Nasal cavity respiratory epithelium epithelial cell of viscerocranial mucosa (primary cell): Measurements from ENCODE around the gene SPTLC3. TPM values are rescaled to one million over a fixed set of nuclear protein-coding genes. Genes with fewer than 3 reads are reported as not detected.

Experiments
- total RNA-seq: library from RNA; depleted of rRNA; stranded (reverse); fragments of >200 nt; gene quantifications from 2 replicates; pipeline ENCODE4 v1.2.3, GENCODE V29; 2014

The SPTLC3 gene
- total RNA-seq, result 4.1 and 7.3 TPM in 2 replicates

DNA sequence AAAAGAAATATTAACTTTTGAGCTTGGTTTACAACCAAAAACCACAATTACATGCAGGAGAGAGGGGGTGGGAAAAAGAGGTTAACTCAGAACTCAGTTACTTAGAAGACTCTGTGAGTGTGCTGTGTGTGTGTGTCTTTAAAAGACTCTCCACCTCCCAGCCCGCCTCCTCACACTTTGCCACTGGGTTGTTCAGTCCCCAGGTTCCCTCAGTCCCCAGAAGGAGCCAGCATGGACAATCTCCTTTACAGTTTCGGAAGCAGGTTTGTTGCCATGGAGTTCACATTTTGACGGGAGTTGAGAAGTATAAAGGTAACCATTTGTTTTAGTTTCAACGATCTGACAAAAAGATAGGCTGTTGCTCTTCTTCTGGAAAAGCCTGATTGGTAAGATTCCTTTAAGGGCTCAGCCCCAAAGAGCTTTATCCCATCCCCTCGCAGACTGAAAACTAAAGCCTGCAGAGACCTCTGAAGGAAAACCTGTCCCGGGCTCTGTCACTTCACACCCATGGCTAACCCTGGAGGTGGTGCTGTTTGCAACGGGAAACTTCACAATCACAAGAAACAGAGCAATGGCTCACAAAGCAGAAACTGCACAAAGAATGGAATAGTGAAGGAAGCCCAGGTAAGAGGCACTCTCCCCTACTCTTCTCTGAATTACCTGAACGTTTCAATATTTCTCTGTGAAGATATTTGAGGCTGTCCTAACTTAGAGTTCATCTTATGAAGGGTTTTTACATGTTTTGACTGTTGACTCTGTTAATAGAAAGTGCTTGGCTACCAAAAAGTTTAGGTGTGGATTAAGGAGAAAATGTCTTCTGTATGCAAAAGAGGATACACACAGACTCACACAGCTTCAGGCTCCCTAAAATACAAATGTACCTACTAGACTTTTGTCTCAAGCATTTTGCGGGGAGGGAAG, at the start of gene SPTLC3:
Gene SPTLC3, plus strand, starts transcription at position 212 of the 921 bp plus-strand sequence. Its CDS starts 296 bp downstream, at position 508.

Other genes with a start within 250 kb of the SPTLC3 start
- gene ISM1, start 212.3 kb downstream of the SPTLC3 start, total RNA-seq, result 0.14 and 0.34 TPM in 2 replicates